Measurements from ENCODE around the gene GFY.

DNA sequence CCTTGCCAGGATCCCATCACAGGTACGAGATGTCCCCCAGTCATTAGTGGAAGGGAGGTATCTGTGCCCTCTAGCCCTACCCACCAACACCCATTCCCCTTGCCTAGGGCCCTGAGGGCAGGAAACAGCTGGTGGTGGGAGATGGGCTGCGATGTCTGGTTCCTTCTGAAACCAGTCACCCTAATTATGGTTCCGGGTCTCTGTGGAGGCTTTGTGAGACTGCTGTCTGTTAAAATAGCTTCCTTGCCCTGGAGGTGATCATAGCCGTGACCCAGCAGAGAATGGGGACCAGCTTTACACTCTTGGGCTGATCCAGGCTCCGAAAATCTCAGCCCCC lies 33.3 kb downstream of the GFY start:
- TF ChIP-seq, protein P1, sequence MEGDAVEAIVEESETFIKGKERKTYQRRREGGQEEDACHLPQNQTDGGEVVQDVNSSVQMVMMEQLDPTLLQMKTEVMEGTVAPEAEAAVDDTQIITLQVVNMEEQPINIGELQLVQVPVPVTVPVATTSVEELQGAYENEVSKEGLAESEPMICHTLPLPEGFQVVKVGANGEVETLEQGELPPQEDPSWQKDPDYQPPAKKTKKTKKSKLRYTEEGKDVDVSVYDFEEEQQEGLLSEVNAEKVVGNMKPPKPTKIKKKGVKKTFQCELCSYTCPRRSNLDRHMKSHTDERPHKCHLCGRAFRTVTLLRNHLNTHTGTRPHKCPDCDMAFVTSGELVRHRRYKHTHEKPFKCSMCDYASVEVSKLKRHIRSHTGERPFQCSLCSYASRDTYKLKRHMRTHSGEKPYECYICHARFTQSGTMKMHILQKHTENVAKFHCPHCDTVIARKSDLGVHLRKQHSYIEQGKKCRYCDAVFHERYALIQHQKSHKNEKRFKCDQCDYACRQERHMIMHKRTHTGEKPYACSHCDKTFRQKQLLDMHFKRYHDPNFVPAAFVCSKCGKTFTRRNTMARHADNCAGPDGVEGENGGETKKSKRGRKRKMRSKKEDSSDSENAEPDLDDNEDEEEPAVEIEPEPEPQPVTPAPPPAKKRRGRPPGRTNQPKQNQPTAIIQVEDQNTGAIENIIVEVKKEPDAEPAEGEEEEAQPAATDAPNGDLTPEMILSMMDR (IDR thresholded peaks at IDR 0.05; ENCODE audit: insufficient read depth, low read depth, low read length): no peak
- TF ChIP-seq EZH2 (IDR thresholded peaks at IDR 0.05; ENCODE audit: insufficient read depth, low read length): no peak

All from astrocyte (in vitro differentiated cells and primary cell).